ENCODE measurements around the gene DCAF12L2. TPM values are rescaled to one million over a fixed set of nuclear protein-coding genes. Genes with fewer than 3 reads are reported as not detected.

Gene DCAF12L2
- total RNA-seq, 6 experiments from 2014 or later = not detected

- Histone ChIP-seq H3K36me3 (no peaks in the 10 kb centered on the region), H3K9me3 (no peaks in the 10 kb centered on the region), H3K27me3 (no peaks in the 10 kb centered on the region), H3K4me1 (no peaks in the 10 kb centered on the region), H3K4me3 (no peak overlapping the region), H3K27ac (no peak overlapping the region)
- no peak for TF ChIP-seq POLR2A (IDR thresholded peaks at IDR 0.05)
- TF ChIP-seq CTCF (IDR thresholded peaks at IDR 0.05) = no peak
- intact Hi-C loops (cut with DNase I) = no loop called here
- DNase-seq (no peak), ATAC-seq (no peak)
- 31% methylated on average over 2 of the region's 2 CpGs for WGBS (ENCODE audit: insufficient coverage, low coverage, low lambda C conversion rate, missing lambda C conversion rate)
Observed at GRCh38 chrX:126124721-126125120, 41.4 kb downstream of the DCAF12L2 start.
